EH (cell line): ENCODE results near the gene FUNDC2.

Experiments used
- DNase-seq: peaks from one replicate; pipeline ENCODE4 v3.0.0-alpha.2; 2015; ENCODE audit warnings: low read depth

Gene FUNDC2

DNA sequence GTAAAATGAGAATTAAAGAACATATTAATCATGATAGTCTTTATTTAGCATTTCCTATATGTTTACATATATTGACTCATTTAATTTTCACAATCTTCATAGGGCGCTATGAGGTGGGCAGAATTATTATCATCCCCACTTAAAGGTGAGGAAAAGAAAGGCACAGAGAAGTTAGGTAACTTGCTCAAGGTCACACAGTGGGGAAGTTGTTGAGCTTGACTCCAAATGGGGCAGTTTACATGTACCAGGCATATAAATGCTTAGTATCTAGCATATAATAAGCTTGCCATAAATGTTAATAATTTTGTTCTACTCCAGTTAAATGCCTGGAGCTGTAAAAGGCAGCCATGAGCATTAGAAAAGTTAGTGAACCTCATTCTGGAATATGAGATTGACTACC, 42.8 kb downstream of the FUNDC2 start:
- DNase-seq: no peak

DNA sequence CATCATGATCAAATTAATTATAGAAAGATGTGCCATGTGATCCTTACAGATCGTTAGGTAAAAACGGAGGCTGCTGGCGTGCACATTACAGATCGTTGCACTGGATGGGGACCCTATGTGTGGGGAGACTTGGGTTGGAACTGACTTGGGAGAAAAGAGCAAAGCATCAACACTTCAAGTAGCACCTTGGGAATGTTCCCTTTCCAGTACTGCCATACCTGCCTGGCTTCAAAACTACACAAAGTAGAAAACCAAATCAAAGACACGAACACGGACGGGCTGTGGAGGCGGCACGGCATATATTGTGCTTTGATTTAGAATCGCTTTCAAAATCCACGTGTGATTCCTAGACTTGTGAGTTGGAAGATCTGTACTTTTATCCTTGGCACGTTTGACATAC, 43.4 kb downstream of the FUNDC2 start:
- no peak for DNase-seq

DNA sequence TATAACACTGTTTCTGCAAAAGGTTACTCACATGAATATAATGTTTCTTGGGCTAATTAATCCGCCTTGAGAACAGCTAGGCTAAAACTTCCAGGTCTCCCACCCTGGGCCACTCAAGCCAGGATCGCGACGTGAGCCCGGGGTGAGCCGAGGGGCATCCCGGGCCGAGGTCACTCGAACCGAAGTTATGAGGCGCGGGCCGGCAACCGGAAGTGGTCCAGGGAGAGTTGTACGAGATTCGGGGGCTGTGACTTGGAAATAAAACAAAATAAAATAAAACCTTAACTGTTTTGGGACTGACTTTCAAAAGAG, 44.0 kb downstream of the FUNDC2 start:
- DNase-seq: no peak

DNA sequence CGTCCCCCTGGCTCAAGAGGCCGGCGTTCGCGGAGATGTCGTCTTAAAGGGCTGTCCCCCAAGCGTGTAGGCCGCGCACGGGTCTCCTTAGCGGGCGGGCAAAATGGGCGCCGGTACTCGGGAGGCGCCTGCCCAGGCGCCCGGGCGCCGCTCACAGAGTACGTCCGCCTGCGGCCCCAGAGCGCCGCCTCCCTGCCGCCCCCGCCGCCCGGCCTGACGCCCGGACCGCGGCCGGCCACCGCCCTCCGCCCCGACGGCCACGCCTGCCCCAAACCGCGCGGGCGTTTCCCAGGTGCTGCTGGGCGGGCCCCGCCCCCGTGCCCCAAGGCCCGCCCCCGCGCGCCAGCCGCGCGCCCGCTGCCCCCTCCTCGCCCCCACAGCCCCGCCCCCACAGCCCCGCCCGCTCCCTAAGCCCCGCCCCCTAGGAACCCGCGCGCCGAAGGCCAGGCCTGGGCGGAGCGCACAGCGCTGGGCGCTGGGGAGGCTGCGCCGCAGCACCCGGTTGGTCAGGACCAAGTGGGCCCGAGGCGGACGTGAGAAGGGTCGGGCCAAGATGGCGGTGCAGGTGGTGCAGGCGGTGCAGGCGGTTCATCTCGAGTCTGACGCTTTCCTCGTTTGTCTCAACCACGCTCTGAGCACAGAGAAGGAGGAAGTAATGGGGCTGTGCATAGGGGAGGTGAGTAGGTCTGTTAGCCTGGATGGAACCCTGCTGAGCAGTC, 44.5 kb downstream of the FUNDC2 start, which contains the start of the genes BRCC3, CMC4 and MTCP1:
Gene BRCC3, plus strand, starts transcription at position 534 of the 719 bp plus-strand sequence. Its CDS starts 20 bp downstream, at position 554.
Gene CMC4, minus strand, starts transcription at position 162 of the 719 bp plus-strand sequence. CDS start 7,113 bp downstream, outside the sequence.
Gene MTCP1, minus strand, starts transcription at position 162 of the 719 bp plus-strand sequence. CDS start 5,126 bp downstream, outside the sequence.
- peak; percentile 81 for DNase-seq

DNA sequence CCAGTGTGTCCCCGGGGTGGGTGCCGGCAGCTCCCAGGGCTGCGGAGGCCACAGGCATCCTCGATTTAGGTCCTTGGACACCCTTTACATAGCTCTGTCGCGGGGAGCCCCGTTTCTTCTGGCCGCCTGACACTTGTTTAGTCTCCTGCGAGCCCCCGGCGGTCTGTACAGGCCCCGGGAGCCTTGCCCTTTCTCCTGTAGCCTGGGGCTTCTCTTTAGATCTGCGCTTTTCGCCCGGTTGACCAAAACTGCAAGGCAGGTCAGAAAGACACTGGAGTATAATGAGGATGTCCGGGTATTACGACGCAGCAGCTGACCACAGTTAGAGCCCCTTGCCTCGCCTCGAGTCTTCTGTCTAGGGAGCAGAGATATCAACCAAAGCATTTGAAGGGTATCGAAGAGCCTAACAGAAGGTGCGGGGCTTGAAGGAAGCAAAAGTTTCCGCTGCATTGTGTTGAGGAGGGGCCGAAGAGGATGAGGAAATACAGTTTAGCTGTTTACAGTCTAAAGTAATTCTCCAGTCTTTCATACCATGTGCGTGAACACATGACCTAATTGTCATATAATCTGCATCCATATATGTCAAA, 45.1 kb downstream of the FUNDC2 start:
- DNase-seq: no peak

DNA sequence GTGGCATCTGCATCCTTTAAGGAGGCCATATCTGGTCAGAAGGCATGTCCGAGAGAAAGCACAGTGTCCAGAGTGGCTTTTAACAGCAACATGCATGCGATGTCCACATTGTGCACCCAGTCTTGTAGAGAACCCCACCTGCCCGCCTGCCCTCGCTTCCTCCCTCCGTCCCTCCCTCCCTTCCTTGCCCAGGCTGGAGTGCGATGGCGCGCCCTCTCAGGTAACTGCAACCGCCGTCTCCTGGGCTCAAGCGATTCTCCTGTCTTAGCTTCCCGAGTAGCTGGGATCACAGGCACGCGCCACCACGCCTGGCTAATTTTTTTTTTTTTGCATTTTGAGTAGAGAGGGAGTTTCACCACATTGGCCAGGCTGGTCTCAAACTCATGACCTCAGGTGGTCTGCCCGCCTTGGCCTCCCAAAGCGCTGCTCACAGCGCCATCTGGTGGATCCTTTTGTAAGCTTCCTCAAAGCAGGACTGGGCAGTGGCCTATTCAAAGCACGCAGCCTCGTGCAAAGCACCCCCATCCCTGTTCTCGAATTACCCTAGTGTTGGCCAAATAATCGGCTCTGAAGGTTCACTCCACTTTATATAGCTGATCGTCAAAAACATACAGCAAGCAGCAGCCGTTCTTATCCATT, 59.7 kb downstream of the FUNDC2 start:
- DNase-seq: peak; percentile 47

DNA sequence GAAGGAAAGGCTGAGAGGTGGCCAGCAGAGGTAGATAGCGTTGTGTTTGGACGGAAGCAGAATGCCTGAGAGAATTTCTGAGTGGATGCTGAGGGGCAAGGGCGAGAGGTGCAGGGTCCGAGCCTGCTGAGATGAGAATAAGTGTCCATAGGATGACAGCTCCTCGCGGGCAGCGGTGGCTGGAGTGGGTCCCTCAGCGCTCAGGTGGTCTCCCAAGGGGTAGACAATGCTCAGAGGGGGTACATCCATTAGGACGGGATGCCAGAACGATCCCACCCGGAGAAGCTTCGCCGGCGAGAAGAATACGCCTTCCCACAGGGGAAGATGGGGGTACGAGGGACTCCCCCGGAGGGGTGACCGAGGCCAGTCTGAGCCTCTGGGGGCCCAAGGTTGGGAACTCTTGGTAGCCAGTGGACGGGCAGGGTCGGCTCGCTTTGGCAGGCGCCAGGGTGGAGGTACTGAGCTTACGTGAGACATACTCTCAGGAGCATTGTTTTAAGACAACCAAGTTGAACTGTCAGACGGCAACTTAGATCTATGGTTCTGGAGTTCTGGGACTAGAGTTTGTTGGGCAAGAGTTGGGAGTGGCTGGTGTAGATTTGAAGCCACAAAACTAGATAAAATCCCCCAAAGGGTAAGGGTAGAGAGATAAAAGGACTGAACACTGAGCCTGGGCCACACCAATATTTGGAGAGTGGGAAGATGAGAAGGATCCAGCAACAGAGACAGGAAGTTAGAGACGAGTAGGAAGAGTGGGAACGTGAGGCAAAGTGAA, 60.5 kb downstream of the FUNDC2 start:
- DNase-seq: no peak

DNA sequence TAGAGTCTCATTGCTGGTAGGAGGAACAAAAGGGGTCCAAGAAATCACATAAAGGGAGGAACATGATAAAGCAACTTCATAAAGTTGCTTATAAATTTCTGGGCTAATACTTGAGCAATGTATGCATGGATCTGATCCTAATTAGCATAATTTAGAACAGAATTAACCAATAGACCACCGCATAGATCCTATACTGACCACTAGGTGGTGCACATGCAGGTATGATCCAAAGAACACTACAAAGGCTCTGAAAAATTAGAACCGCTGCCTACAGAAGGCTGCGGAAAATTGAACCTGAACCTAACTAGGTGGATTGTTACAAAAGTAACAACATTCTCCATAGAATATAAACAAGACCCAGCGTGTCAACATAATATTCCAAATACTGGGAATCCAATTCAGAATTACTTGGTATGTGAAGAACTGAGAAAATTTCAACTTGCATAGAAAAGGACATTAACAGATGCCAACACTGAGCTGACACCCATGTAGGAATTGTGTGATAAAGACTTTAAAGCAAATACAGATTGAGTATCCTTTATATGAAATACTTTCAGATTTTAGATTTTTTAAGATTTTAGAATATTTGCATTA, 67.9 kb downstream of the FUNDC2 start:
- DNase-seq: peak; percentile 30

DNA sequence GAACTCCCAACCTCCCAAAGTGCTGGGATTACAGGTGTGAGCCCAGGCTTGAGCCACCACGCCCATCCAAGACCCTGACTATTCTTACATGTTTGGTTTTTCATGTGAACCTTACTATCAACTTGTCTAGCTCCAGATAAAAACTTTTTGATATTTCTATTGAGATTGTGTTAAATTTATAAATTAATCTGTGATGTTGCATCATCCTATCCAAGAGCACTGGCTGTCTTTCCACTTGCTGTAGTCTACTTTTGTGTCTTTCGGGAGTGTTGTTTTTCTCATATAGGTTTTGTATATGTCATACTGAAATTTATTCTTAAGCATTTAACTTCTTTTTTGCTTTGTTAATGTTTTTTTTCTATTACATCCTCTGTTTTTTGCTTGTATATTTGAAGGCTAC, 79.3 kb downstream of the FUNDC2 start:
- no peak for DNase-seq

DNA sequence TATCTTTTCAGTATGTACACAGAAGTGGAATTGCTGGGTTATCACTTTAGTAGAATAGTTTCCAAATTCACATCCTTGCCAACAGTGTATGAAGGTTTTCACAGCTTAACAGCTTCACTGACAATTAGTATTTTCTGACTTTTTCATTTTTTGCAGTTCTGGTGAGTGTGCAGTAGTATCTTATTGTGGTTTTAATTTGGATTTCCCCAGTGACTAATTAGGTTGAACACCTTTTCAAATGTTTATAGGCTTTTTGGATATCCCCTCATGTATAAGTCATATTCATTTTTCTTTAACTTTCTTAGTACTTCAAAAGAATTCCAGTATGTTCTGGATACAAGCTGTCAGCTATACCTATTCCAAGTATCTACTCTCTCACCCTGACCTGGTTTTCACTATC, 81.8 kb downstream of the FUNDC2 start:
- DNase-seq: no peak
